Endothelial cell of umbilical vein (primary cell): ENCODE measurements around the gene PIK3R6. TPM values are rescaled to one million over a fixed set of nuclear protein-coding genes. Genes with fewer than 3 reads are reported as not detected.

Experiments
- BruUV-seq: library from RNA; stranded (reverse); fragments of 400-500 nt; replicated peaks from 2 replicates; lab custom pipeline; 2021; lab: Mats Ljungman, UMichigan
- CTCF ChIA-PET: fragments of 300-600, 350-600 bp; sonication (Branson Sonifier 250); formaldehyde crosslinking; loops from one replicate; lab custom pipeline; 2021; ENCODE audit warnings: antibody characterized with exemption, inconsistent platforms; lab: Charles Lee
- POLR2A ChIA-PET: fragments of 300-600, 350-600 bp; sonication (Branson Sonifier 250); formaldehyde crosslinking; loops from one replicate; lab custom pipeline; 2021; ENCODE audit warnings: antibody characterized with exemption, inconsistent platforms; lab: Charles Lee
- DNase-seq: peaks from one replicate; pipeline ENCODE4 v3.0.0-alpha.2; 2011; ENCODE audit warnings: low read depth, low spot score
- FAIRE-seq: peaks from 2 replicates; lab custom pipeline; 2011; peaks lifted over from hg19 to GRCh38; lab: Jason Lieb, UNC
- H2AFZ ChIP-seq: 2 replicates; pipeline ENCODE4 v1.6.0; 2012; ENCODE audit warnings: low read depth, low read length, control low read depth, inconsistent platforms
- H3K27ac ChIP-seq: 2 replicates; pipeline ENCODE4 v1.5.1; 2011; ENCODE audit warnings: low read depth, mild to moderate bottlenecking, control low read depth, low read length, moderate library complexity; ENCODE audit not compliant: insufficient read depth
- H3K27me3 ChIP-seq, 2 experiments: 2 replicates each; pipeline versions ENCODE4 v1.6.0 to v1.6.1; 2011; ENCODE audit warnings: low read length in 2 of 2, mixed read lengths in 1 of 2; ENCODE audit not compliant: control insufficient read depth in 2 of 2, insufficient read depth in 2 of 2
- H3K36me3 ChIP-seq, 2 experiments: 2 replicates in 1 of 2; 3 replicates in 1 of 2; pipeline ENCODE4 v1.5.1; 2011; ENCODE audit warnings: low read length in 2 of 2, mild to moderate bottlenecking in 1 of 2, moderate library complexity in 1 of 2; ENCODE audit not compliant: control insufficient read depth in 2 of 2, insufficient read depth in 2 of 2; ENCODE audit errors: extremely low read depth in 1 of 2
- H3K4me1 ChIP-seq: 3 replicates; pipeline ENCODE4 v1.5.1; 2011; ENCODE audit warnings: mild to moderate bottlenecking, low read length; ENCODE audit not compliant: control insufficient read depth, insufficient read depth; ENCODE audit errors: extremely low read depth
- H3K4me2 ChIP-seq: 2 replicates; pipeline ENCODE4 v1.6.1; 2011; ENCODE audit warnings: low read length, control low read depth, mixed read lengths; ENCODE audit not compliant: insufficient read depth
- H3K4me3 ChIP-seq, 3 experiments: fragments of 200-600 bp in 1 of 3; sonication (generic), shearing (Covaris generic) in 1 of 3; replicated peaks in 1 of 3; 2 replicates each; pipeline ENCODE4 v1.5.1; 2011 to 2016; ENCODE audit warnings: control low read depth in 3 of 3, low read length in 3 of 3, mild to moderate bottlenecking in 2 of 3, inconsistent platforms in 1 of 3, low read depth in 1 of 3, moderate library complexity in 1 of 3; ENCODE audit not compliant: insufficient read depth in 1 of 3
- H3K79me2 ChIP-seq: 2 replicates; pipeline ENCODE4 v1.6.0; 2012; ENCODE audit warnings: low read length, inconsistent platforms; ENCODE audit not compliant: control insufficient read depth, insufficient read depth
- H3K9ac ChIP-seq: replicated peaks from 2 replicates; pipeline ENCODE3; 2011; ENCODE audit warnings: low read length, control low read depth; ENCODE audit not compliant: insufficient read depth; ENCODE audit errors: extremely low read depth
- H3K9me1 ChIP-seq: replicated peaks from 3 replicates; pipeline ENCODE4 v1.6.0; 2011; ENCODE audit warnings: mild to moderate bottlenecking, low read length; ENCODE audit not compliant: control insufficient read depth, insufficient read depth; ENCODE audit errors: extremely low read depth
- H3K9me3 ChIP-seq: replicated peaks from 2 replicates; pipeline ENCODE4 v1.5.1; 2012; ENCODE audit warnings: low read length, inconsistent platforms; ENCODE audit not compliant: control insufficient read depth, insufficient read depth
- H4K20me1 ChIP-seq: replicated peaks from 2 replicates; pipeline ENCODE3; 2011; ENCODE audit warnings: mild to moderate bottlenecking, low read length; ENCODE audit not compliant: control insufficient read depth, insufficient read depth; ENCODE audit errors: extremely low read depth
- EZH2 ChIP-seq: IDR thresholded peaks from 2 replicates; pipeline ENCODE4 v1.6.1; 2012; ENCODE audit warnings: borderline replicate concordance, low read depth, mild to moderate bottlenecking, moderate library complexity, low read length, inconsistent platforms; ENCODE audit not compliant: severe bottlenecking
- FOS ChIP-seq: IDR thresholded peaks from 2 replicates; pipeline ENCODE4 v1.6.1; 2011; ENCODE audit warnings: mild to moderate bottlenecking, low read length, moderate library complexity, borderline replicate concordance; ENCODE audit not compliant: insufficient read depth
- GATA2 ChIP-seq: IDR thresholded peaks from 2 replicates; pipeline ENCODE4 v1.7.0; 2011; ENCODE audit warnings: low read depth, mild to moderate bottlenecking, moderate library complexity, mixed read lengths, low read length; ENCODE audit not compliant: insufficient read length, insufficient read depth
- JUN ChIP-seq: IDR thresholded peaks from 2 replicates; pipeline ENCODE4 v1.6.1; 2011; ENCODE audit warnings: borderline replicate concordance, low read depth; ENCODE audit not compliant: insufficient read length, insufficient read depth
- MAX ChIP-seq: IDR thresholded peaks from 2 replicates; pipeline ENCODE4 v1.6.1; 2011; ENCODE audit not compliant: insufficient read depth, insufficient read length
- MYC ChIP-seq: IDR thresholded peaks from one replicate; pipeline ENCODE4 v1.6.1; 2011; ENCODE audit warnings: mild to moderate bottlenecking, low read depth, low read length
- POLR2A ChIP-seq: IDR thresholded peaks from 2 replicates; pipeline ENCODE4 v1.6.1; 2012; ENCODE audit warnings: low read depth, mild to moderate bottlenecking, control low read depth, low read length
- POLR2AphosphoS5 ChIP-seq: IDR thresholded peaks from 2 replicates; pipeline ENCODE4 v1.6.1; 2012; ENCODE audit warnings: low read depth, mild to moderate bottlenecking, control low read depth, low read length, moderate library complexity; ENCODE audit not compliant: insufficient read depth
- dilution Hi-C: fragments of 300-500 bp; cut with MboI; formaldehyde crosslinking; loops from one replicate; pipeline ENCODE4 v1.15.0; 2019; ENCODE audit warnings: low sequenced_read_pairs; ENCODE audit not compliant: extremely low pct_ligation_motif_present
- intact Hi-C: fragments of 100-400 bp; cut with micrococcal nuclease; formaldehyde crosslinking; loops from one replicate; pipeline ENCODE4 v1.10.0; 2022
- polyA plus RNA-seq, 4 experiments: library from polyadenylated mRNA; depleted of rRNA in 3 of 4; stranded (reverse) in 3 of 4; unstranded in 1 of 4; fragments of >200 nt; gene quantifications; 2 replicates each; pipeline versions ENCODE4 v1.2.1 to v1.2.3, GENCODE V29; 2011 to 2012; ENCODE audit warnings: missing spikeins in 1 of 4
- total RNA-seq: library from RNA; stranded (reverse); gene quantifications from 2 replicates; pipeline ENCODE4 v1.2.3, GENCODE V29; 2021
- TF ChIP-seq, protein P1 (sequence below), 2 donors: IDR thresholded peaks; 1 replicate in 1 of 2; 2 replicates in 1 of 2; pipeline ENCODE4 v1.5.1; 2011; ENCODE audit warnings: low read length in 2 of 2, mild to moderate bottlenecking in 2 of 2, moderate library complexity in 2 of 2, control low read depth in 1 of 2, inconsistent platforms in 1 of 2, low read depth in 1 of 2; ENCODE audit not compliant: insufficient read depth in 1 of 2; ENCODE audit errors: extremely low read depth in 1 of 2

Gene PIK3R6
- total and polyA plus RNA-seq, 2 donors (not counting 3 experiments of a cell fraction or from before 2014, with no cell fraction given) = not detected

GRCh38 chr17:8900626-8901585, 33.4 kb upstream of the PIK3R6 start:
- ChIA-PET CTCF (interaction anchor here (0.8 to 1.4 kb wide), 4 partner anchors 11 to 841 kb away, joined by 3 to 4 read pairs (median 3); no protein-coding TSS in a partner anchor), POLR2A (no interaction called here)
- Histone ChIP-seq H2AFZ (no peak overlapping the region), H3K9ac (no peak overlapping the region), H3K27ac (no peak overlapping the region), H3K9me3 (no peaks in the 10 kb centered on the region), H3K4me1 (no peaks in the 10 kb centered on the region), H3K27me3 (no peaks in the 10 kb centered on the region), H3K4me3 (no peak overlapping the region), H3K4me2 (no peak overlapping the region), H3K9me1 (no peaks in the 10 kb centered on the region), H3K79me2 (no peaks in the 10 kb centered on the region), H3K36me3 (no peaks in the 10 kb centered on the region), H4K20me1 (no peaks in the 10 kb centered on the region)
- intact Hi-C loops = no loop called here
- no TSS peak for BruUV-seq
- DNase-seq = no peak
- TF ChIP-seq GATA2 (no peak), MAX (no peak), FOS (no peak), POLR2AphosphoS5 (no peak), MYC (no peak), EZH2 (no peak), JUN (no peak), POLR2A (no peak)
- TF ChIP-seq, protein P1, sequence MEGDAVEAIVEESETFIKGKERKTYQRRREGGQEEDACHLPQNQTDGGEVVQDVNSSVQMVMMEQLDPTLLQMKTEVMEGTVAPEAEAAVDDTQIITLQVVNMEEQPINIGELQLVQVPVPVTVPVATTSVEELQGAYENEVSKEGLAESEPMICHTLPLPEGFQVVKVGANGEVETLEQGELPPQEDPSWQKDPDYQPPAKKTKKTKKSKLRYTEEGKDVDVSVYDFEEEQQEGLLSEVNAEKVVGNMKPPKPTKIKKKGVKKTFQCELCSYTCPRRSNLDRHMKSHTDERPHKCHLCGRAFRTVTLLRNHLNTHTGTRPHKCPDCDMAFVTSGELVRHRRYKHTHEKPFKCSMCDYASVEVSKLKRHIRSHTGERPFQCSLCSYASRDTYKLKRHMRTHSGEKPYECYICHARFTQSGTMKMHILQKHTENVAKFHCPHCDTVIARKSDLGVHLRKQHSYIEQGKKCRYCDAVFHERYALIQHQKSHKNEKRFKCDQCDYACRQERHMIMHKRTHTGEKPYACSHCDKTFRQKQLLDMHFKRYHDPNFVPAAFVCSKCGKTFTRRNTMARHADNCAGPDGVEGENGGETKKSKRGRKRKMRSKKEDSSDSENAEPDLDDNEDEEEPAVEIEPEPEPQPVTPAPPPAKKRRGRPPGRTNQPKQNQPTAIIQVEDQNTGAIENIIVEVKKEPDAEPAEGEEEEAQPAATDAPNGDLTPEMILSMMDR (IDR thresholded peaks at IDR 0.05; ENCODE audit: extremely low read depth in 1 of 2, insufficient read depth in 1 of 2, low read depth in 1 of 2, low read length in 2 of 2) = no peak
- dilution Hi-C loops = no loop called here
- FAIRE-seq = no peak
